Measurements from ENCODE around the gene COA8. TPM values are rescaled to one million over a fixed set of nuclear protein-coding genes. Genes with fewer than 3 reads are reported as not detected.

Gene COA8
- total and polyA plus RNA-seq, 2 of the 13 experiments (the other 11 are each of a cell fraction or from before 2014, with no cell fraction given) = 10.9 to 25.1 TPM

GRCh38 chr14:103528587-103529382 is 34.0 kb upstream of the COA8 start, which contains the start of gene TRMT61A (continued):
- TF ChIP-seq ZNF576 (CRISPR knock-in tag; IDR thresholded peaks at IDR 0.05) (no peak; the same call in 1 of the 2 replicates), KLF16 (CRISPR knock-in tag; IDR thresholded peaks at IDR 0.05) (no peak), ATF7 (IDR thresholded peaks at IDR 0.05) (no peak), ATF7 (CRISPR knock-in tag; IDR thresholded peaks at IDR 0.05) (no peak; the same call in 1 of the 2 replicates), NFIB (CRISPR knock-in tag; IDR thresholded peaks at IDR 0.05; ENCODE audit: borderline replicate concordance) (no peak), ZFP91 (CRISPR knock-in tag; IDR thresholded peaks at IDR 0.05; ENCODE audit: borderline replicate concordance) (0 out of 2 replicates have a peak, but pooled peaks have one; percentile 31), ZNF225 (CRISPR knock-in tag; IDR thresholded peaks at IDR 0.05) (0 out of 2 replicates have a peak, but pooled peaks have one; percentile 14), MAFK (conservative IDR thresholded peaks at IDR 0.05 in 1 of 2, IDR thresholded peaks at IDR 0.05 in 1 of 2; ENCODE audit: low read length in 2 of 2) (no peak), ZBTB2 (CRISPR knock-in tag; IDR thresholded peaks at IDR 0.05; ENCODE audit: low read depth) (no peak), NFIC (IDR thresholded peaks at IDR 0.05; ENCODE audit: low read length) (no peak), SALL1 (CRISPR knock-in tag; IDR thresholded peaks at IDR 0.05) (peak; percentile 58), ZFP1 (CRISPR knock-in tag; IDR thresholded peaks at IDR 0.05) (no peak), ZNF615 (CRISPR knock-in tag; IDR thresholded peaks at IDR 0.05; ENCODE audit: borderline replicate concordance) (no peak), SP4 (CRISPR knock-in tag; IDR thresholded peaks at IDR 0.05) (0 out of 2 replicates have a peak, but pooled peaks have one; percentile 52), MNT (IDR thresholded peaks at IDR 0.05) (peak; percentile 23; the same call in 1 of the 2 replicates), WIZ (CRISPR knock-in tag; IDR thresholded peaks at IDR 0.05) (no peak), NFATC3 (CRISPR knock-in tag; IDR thresholded peaks at IDR 0.05) (no peak), MTF1 (CRISPR knock-in tag; IDR thresholded peaks at IDR 0.05) (0 out of 2 replicates have a peak, but pooled peaks have one; percentile 7), ZBTB14 (CRISPR knock-in tag; IDR thresholded peaks at IDR 0.05) (no peak), SIX1 (CRISPR knock-in tag; IDR thresholded peaks at IDR 0.05; ENCODE audit: borderline replicate concordance) (no peak), CAMTA2 (CRISPR knock-in tag; IDR thresholded peaks at IDR 0.05; ENCODE audit: borderline replicate concordance) (no peak; the same call in 1 of the 2 replicates), ZNF543 (CRISPR knock-in tag; IDR thresholded peaks at IDR 0.05) (no peak), BORCS8-MEF2B (CRISPR knock-in tag; IDR thresholded peaks at IDR 0.05) (no peak)

Data from HepG2 (cell line).